Neuronal stem cell (in vitro differentiated cells): ENCODE measurements around the gene OPRL1.
A peak's percentile ranks its signal among the peaks of the same experiment; 100 is the strongest.

Source experiments
- DNase-seq: peaks from one replicate; pipeline ENCODE4 v3.0.0-alpha.2; 2013; ENCODE audit warnings: low spot score
- H2AFZ ChIP-seq: one replicate; pipeline ENCODE4 v1.6.1; 2013; ENCODE audit warnings: mild to moderate bottlenecking, low read length, inconsistent platforms
- H2AK5ac ChIP-seq: 2 replicates; pipeline ENCODE4 v1.6.1; 2013; ENCODE audit warnings: low read depth, mild to moderate bottlenecking, inconsistent platforms, low read length, moderate library complexity, mixed read lengths
- H2BK120ac ChIP-seq: 2 replicates; pipeline ENCODE4 v1.6.1; 2013; ENCODE audit warnings: low read depth, mild to moderate bottlenecking, inconsistent platforms, low read length, moderate library complexity, mixed read lengths
- H2BK12ac ChIP-seq: one replicate; pipeline ENCODE4 v1.6.1; 2013; ENCODE audit warnings: low read length, inconsistent platforms
- H2BK15ac ChIP-seq: 2 replicates; pipeline ENCODE4 v1.6.1; 2013; ENCODE audit warnings: mild to moderate bottlenecking, low read length, inconsistent platforms, mixed read lengths
- H2BK5ac ChIP-seq: one replicate; pipeline ENCODE4 v1.6.1; 2013; ENCODE audit warnings: inconsistent platforms, mild to moderate bottlenecking, low read length, moderate library complexity
- H3K14ac ChIP-seq: one replicate; pipeline ENCODE4 v1.6.1; 2013; ENCODE audit warnings: low read length, inconsistent platforms
- H3K18ac ChIP-seq: 2 replicates; pipeline ENCODE4 v1.6.1; 2013; ENCODE audit warnings: low read length, inconsistent platforms
- H3K23ac ChIP-seq: 2 replicates; pipeline ENCODE4 v1.6.1; 2013; ENCODE audit warnings: low read depth, mild to moderate bottlenecking, mixed read lengths, low read length, inconsistent platforms; ENCODE audit not compliant: poor library complexity
- H3K27ac ChIP-seq: replicated peaks from 3 replicates; pipeline ENCODE4 v1.5.1; 2013; ENCODE audit warnings: low read length, inconsistent platforms
- H3K27me3 ChIP-seq, 3 experiments: 2 replicates each; pipeline ENCODE4 v1.6.1; 2013; ENCODE audit warnings: low read length in 3 of 3, mild to moderate bottlenecking in 2 of 3, inconsistent platforms in 1 of 3, low read depth in 1 of 3, mixed read lengths in 1 of 3, moderate library complexity in 1 of 3; ENCODE audit not compliant: control insufficient read depth in 3 of 3, insufficient read depth in 3 of 3
- H3K36me3 ChIP-seq, 2 donors: replicated peaks in 1 of 2; 2 replicates each; pipeline ENCODE4 v1.6.1; 2013; ENCODE audit warnings: low read length in 2 of 2; ENCODE audit not compliant: control insufficient read depth in 2 of 2, insufficient read depth in 2 of 2
- H3K4ac ChIP-seq: 2 replicates; pipeline ENCODE4 v1.6.1; 2013; ENCODE audit warnings: inconsistent platforms, mild to moderate bottlenecking, low read length, moderate library complexity
- H3K4me1 ChIP-seq, 2 donors: 1 replicate in 1 of 2; 2 replicates in 1 of 2; pipeline ENCODE4 v1.6.1; 2013; ENCODE audit warnings: low read length in 2 of 2, low read depth in 1 of 2; ENCODE audit not compliant: control insufficient read depth in 2 of 2, insufficient read depth in 1 of 2
- H3K4me2 ChIP-seq: one replicate; pipeline ENCODE4 v1.6.1; 2013; ENCODE audit warnings: mild to moderate bottlenecking, low read length, inconsistent platforms; ENCODE audit not compliant: insufficient read depth, poor library complexity, severe bottlenecking
- H3K4me3 ChIP-seq, 2 donors: 2 replicates each; pipeline ENCODE4 v1.5.1; 2013; ENCODE audit warnings: low read length in 2 of 2, mild to moderate bottlenecking in 2 of 2, inconsistent platforms in 1 of 2, moderate library complexity in 1 of 2
- H3K79me1 ChIP-seq: one replicate; pipeline ENCODE4 v1.6.1; 2013; ENCODE audit warnings: low read depth, mild to moderate bottlenecking, inconsistent platforms, low read length, moderate library complexity
- H3K9ac ChIP-seq: one replicate; pipeline ENCODE4 v1.6.1; 2013; ENCODE audit warnings: mild to moderate bottlenecking, low read depth, low read length, inconsistent platforms; ENCODE audit not compliant: poor library complexity
- H3K9me3 ChIP-seq, 2 donors: replicated peaks in 1 of 2; 2 replicates each; pipeline versions ENCODE3 to v1.6.1; 2013; ENCODE audit warnings: low read length in 2 of 2, mild to moderate bottlenecking in 2 of 2, inconsistent platforms in 1 of 2, low read depth in 1 of 2, mixed read lengths in 1 of 2, moderate library complexity in 1 of 2; ENCODE audit not compliant: control insufficient read depth in 2 of 2, insufficient read depth in 1 of 2
- H4K8ac ChIP-seq: one replicate; pipeline ENCODE4 v1.6.1; 2013; ENCODE audit warnings: low read depth, mild to moderate bottlenecking, inconsistent platforms, low read length, moderate library complexity
- H4K91ac ChIP-seq: one replicate; pipeline ENCODE4 v1.6.1; 2013; ENCODE audit warnings: low read length, low read depth, mild to moderate bottlenecking, inconsistent platforms; ENCODE audit not compliant: poor library complexity
- WGBS, 2 donors: extraction: QIAGEN DNeasy Blood & Tissue Kit; methylation state at CpG; one replicate each; pipeline ENCODE4 v1.1.7; 2013; ENCODE audit warnings: missing lambda C conversion rate in 2 of 2, mixed read lengths in 1 of 2; ENCODE audit not compliant: insufficient read length in 2 of 2, insufficient replicate concordance in 1 of 2; ENCODE audit errors: extremely low coverage in 2 of 2; 5-methylcytosine and 5-hydroxymethylcytosine counted together

Gene OPRL1

GRCh38 chr20:64053841-64054661, 25.8 kb upstream of the OPRL1 start:
- Histone ChIP-seq H3K4me3 (no peak overlapping the region), H2BK5ac (peak overlapping the region; percentile 57), H2AFZ (peak overlapping the region; percentile 91), H2BK15ac (peak overlapping the region; percentile 19), H3K4ac (peak overlapping the region; percentile 37), H2AK5ac (peak overlapping the region; percentile 16), H3K14ac (no peak overlapping the region), H2BK120ac (peak overlapping the region; percentile 94), H3K79me1 (no peaks in the 10 kb centered on the region), H4K91ac (no peak overlapping the region), H3K27ac (no peak overlapping the region), H3K36me3 (no peaks in the 10 kb centered on the region), H3K23ac (peak overlapping the region; percentile 91), H3K9ac (no peak overlapping the region), H3K9me3 (no peaks in the 10 kb centered on the region), H4K8ac (peak overlapping the region; percentile 96), H3K27me3 (peaks cover 2 to 50% (median 15%) of the 10 kb centered on the region in 3 experiments), H3K4me2 (peak overlapping the region; percentile 18), H3K4me1 (peaks cover 22 to 34% of the 10 kb centered on the region in 2 donors), H3K18ac (peak overlapping the region; percentile 87), H2BK12ac (peak overlapping the region; percentile 41)
- no CpG with 5 or more reads among the region's 17 CpGs for WGBS, 2 donors
- no peak for DNase-seq

- Histone ChIP-seq H3K4me1 (peaks cover 15 to 34% of the 10 kb centered on the region in 2 donors), H3K23ac (no peak overlapping the region), H3K4me3 (no peak overlapping the region), H3K14ac (no peak overlapping the region), H2BK12ac (no peak overlapping the region), H3K4me2 (no peak overlapping the region), H3K79me1 (no peaks in the 10 kb centered on the region), H2AK5ac (peak overlapping the region; percentile 99), H4K8ac (no peak overlapping the region), H2BK120ac (peak overlapping the region; percentile 96), H3K9ac (no peak overlapping the region), H3K4ac (peak overlapping the region; percentile 53), H3K9me3 (no peaks in the 10 kb centered on the region), H2AFZ (peak overlapping the region; percentile 80), H3K36me3 (no peaks in the 10 kb centered on the region), H4K91ac (no peak overlapping the region), H3K27me3 (peaks cover 0 to 41% (median 3%) of the 10 kb centered on the region in 3 experiments), H2BK15ac (peak overlapping the region; percentile 80), H2BK5ac (no peak overlapping the region), H3K18ac (peak overlapping the region; percentile 71), H3K27ac (no peak overlapping the region)
- no CpG with 5 or more reads among the region's 9 CpGs for whole genome bisulfite sequencing, 2 donors
- no peak for DNase-seq
Measured at GRCh38 chr20:64055396-64055892, 24.4 kb upstream of the OPRL1 start.

- Histone ChIP-seq H4K8ac (no peak overlapping the region), H2BK12ac (no peak overlapping the region), H3K4me3 (no peak overlapping the region), H2BK15ac (peak overlapping the region; percentile 80), H3K9me3 (no peaks in the 10 kb centered on the region), H2AFZ (peak overlapping the region; percentile 80), H3K18ac (peak overlapping the region; percentile 76), H3K14ac (peak overlapping the region; percentile 71), H3K27ac (no peak overlapping the region), H3K36me3 (no peaks in the 10 kb centered on the region), H2AK5ac (peak overlapping the region; percentile 99), H3K27me3 (peaks cover 0 to 35% (median 0%) of the 10 kb centered on the region in 3 experiments), H2BK5ac (peak overlapping the region; percentile 78), H3K4me2 (no peak overlapping the region), H2BK120ac (peak overlapping the region; percentile 96), H3K79me1 (no peaks in the 10 kb centered on the region), H3K9ac (no peak overlapping the region), H3K4me1 (peaks cover 15 to 34% of the 10 kb centered on the region in 2 donors), H3K4ac (peak overlapping the region; percentile 53), H3K23ac (peak overlapping the region; percentile 43), H4K91ac (no peak overlapping the region)
- no CpG with 5 or more reads among the region's 22 CpGs for whole genome bisulfite sequencing, 2 donors
- no peak for DNase-seq
Measured at GRCh38 chr20:64055893-64056638, 23.8 kb upstream of the OPRL1 start.

GRCh38 chr20:64056639-64056888, 23.3 kb upstream of the OPRL1 start:
- Histone ChIP-seq H2BK5ac (peak overlapping the region; percentile 78), H3K23ac (no peak overlapping the region), H2AFZ (peak overlapping the region; percentile 53), H3K18ac (no peak overlapping the region), H2AK5ac (peak overlapping the region; percentile 99), H3K9ac (no peak overlapping the region), H3K36me3 (no peaks in the 10 kb centered on the region), H2BK15ac (peak overlapping the region; percentile 87), H3K4me3 (no peak overlapping the region), H3K4me1 (peaks cover 15 to 34% of the 10 kb centered on the region in 2 donors), H3K79me1 (no peaks in the 10 kb centered on the region), H3K4me2 (no peak overlapping the region), H2BK120ac (peak overlapping the region; percentile 89), H3K27ac (no peak overlapping the region), H3K9me3 (no peaks in the 10 kb centered on the region), H3K27me3 (peaks cover 0 to 30% (median 0%) of the 10 kb centered on the region in 3 experiments), H3K4ac (no peak overlapping the region), H2BK12ac (no peak overlapping the region), H4K91ac (no peak overlapping the region), H4K8ac (no peak overlapping the region), H3K14ac (no peak overlapping the region)
- WGBS, 2 donors = no CpG with 5 or more reads among the region's 7 CpGs
- DNase-seq = no peak
